GM08714 (cell line): ENCODE results near the gene EPB41L4A.

ENCODE experiments used
- H3K4me3 ChIP-seq: fragments of 200-500 bp; sonication (Bioruptor generic); 2 replicates; pipeline ENCODE4 v1.5.1; 2014; ENCODE audit warnings: mild to moderate bottlenecking, low read length, inconsistent platforms
- ZNF274 ChIP-seq: IDR thresholded peaks from 2 replicates; pipeline ENCODE4 v1.6.1; 2012; ENCODE audit warnings: mild to moderate bottlenecking, low read depth, low read length

EPB41L4A gene

GRCh38 chr5:112119969-112120368, 299.1 kb downstream of the EPB41L4A start:
- no peak overlapping the region for H3K4me3 ChIP-seq
- TF ChIP-seq ZNF274 = no peak

- no peak for TF ChIP-seq ZNF274
- no peak overlapping the region for H3K4me3 ChIP-seq
Measured at GRCh38 chr5:112119508-112119907, 299.6 kb downstream of the EPB41L4A start.

- TF ChIP-seq ZNF274 = no peak
- no peak overlapping the region for H3K4me3 ChIP-seq
Measured at GRCh38 chr5:112117551-112117950, 301.5 kb downstream of the EPB41L4A start.

- no peak overlapping the region for H3K4me3 ChIP-seq
- no peak for TF ChIP-seq ZNF274
Measured at GRCh38 chr5:112116371-112116770, 302.7 kb downstream of the EPB41L4A start.

GRCh38 chr5:112113565-112113964, 305.5 kb downstream of the EPB41L4A start:
- no peak overlapping the region for H3K4me3 ChIP-seq
- no peak for TF ChIP-seq ZNF274
